ENCODE results near the gene UFD1. TPM values are rescaled to one million over a fixed set of nuclear protein-coding genes. Genes with fewer than 3 reads are reported as not detected.

The UFD1 gene
- total and polyA plus RNA-seq, 9 of the 15 experiments (the other 6 are each of a cell fraction or from before 2014, with no cell fraction given) = 238 to 645 (median 363) TPM

GRCh38 chr22:19447330-19448075, 31.5 kb downstream of the UFD1 start, which contains the start of gene C22orf39 (continued):
- peak; percentile 93 to 94 (median 94) for TF ChIP-seq YY1 (IDR thresholded peaks at IDR 0.05; ENCODE audit: borderline replicate concordance in 1 of 3, control insufficient read depth in 1 of 3, extremely low read depth in 1 of 3, insufficient read depth in 3 of 3, insufficient read length in 1 of 3, insufficient replicate concordance in 2 of 3, low read depth in 1 of 3, low read length in 2 of 3)
- TF ChIP-seq SMAD4 (CRISPR knock-in tag; conservative IDR thresholded peaks at IDR 0.05) = peak; percentile 96
- TF ChIP-seq E2F3 (CRISPR knock-in tag; IDR thresholded peaks at IDR 0.05) = peak; percentile 84; the same call in 1 of the 2 replicates
- peak; percentile 96 for TF ChIP-seq CEBPZ (IDR thresholded peaks at IDR 0.05; ENCODE audit: borderline replicate concordance, low read depth, low read length)
- peak; percentile 95 for TF ChIP-seq SMAD1 (IDR thresholded peaks at IDR 0.05; ENCODE audit: low read depth, low read length, partially characterized antibody)
- no peak for TF ChIP-seq U2AF2 (optimal IDR thresholded peaks at IDR 0.05; ENCODE audit: low read depth, low read length)
- no peak for TF ChIP-seq ZNF740 (CRISPR knock-in tag; IDR thresholded peaks at IDR 0.05)
- no peak for TF ChIP-seq ZNF740 (tag; IDR thresholded peaks at IDR 0.05)
- no peak for TF ChIP-seq SLC30A9 (CRISPR knock-in tag; IDR thresholded peaks at IDR 0.05)
- no peak for TF ChIP-seq ZNF436 (CRISPR knock-in tag; IDR thresholded peaks at IDR 0.05)
- no peak for TF ChIP-seq DPF2 (IDR thresholded peaks at IDR 0.05)
- TF ChIP-seq ZBTB49 (CRISPR knock-in tag; IDR thresholded peaks at IDR 0.05; ENCODE audit: borderline replicate concordance) = no peak
- peak; percentile 59; the same call in 1 of the 2 replicates for TF ChIP-seq MXI1 (IDR thresholded peaks at IDR 0.05; ENCODE audit: low read depth, low read length)
- TF ChIP-seq SMARCA4 (IDR thresholded peaks at IDR 0.05) = no peak
- no peak; the same call in 1 of the 2 replicates for TF ChIP-seq TRIM28 (IDR thresholded peaks at IDR 0.05)
- TF ChIP-seq ZHX1 (conservative IDR thresholded peaks at IDR 0.05; ENCODE audit: low read length) = peak; percentile 80; the same call in 1 of the 2 replicates
